ENCODE data around the gene TMEM80. TPM values are rescaled to one million over a fixed set of nuclear protein-coding genes. Genes with fewer than 3 reads are reported as not detected.

The TMEM80 gene
- total and polyA plus RNA-seq, 9 of the 15 experiments (the other 6 are each of a cell fraction or from before 2014, with no cell fraction given): 5.1 to 30.1 (median 12.4) TPM

- peak; percentile 50; the same call in 1 of the 2 replicates for TF ChIP-seq PHF8 (IDR thresholded peaks at IDR 0.05; ENCODE audit: borderline replicate concordance, low read length)
- TF ChIP-seq ZNF324 (CRISPR knock-in tag; IDR thresholded peaks at IDR 0.05): no peak
- TF ChIP-seq ZNF253 (CRISPR knock-in tag; conservative IDR thresholded peaks at IDR 0.05): no peak
- TF ChIP-seq BCLAF1 (IDR thresholded peaks at IDR 0.05; ENCODE audit: borderline replicate concordance in 1 of 2, control insufficient read depth in 1 of 2, low read depth in 2 of 2, low read length in 1 of 2): no peak
- TF ChIP-seq KLF1 (tag; IDR thresholded peaks at IDR 0.05): no peak
- no peak for TF ChIP-seq GTF3C2 (IDR thresholded peaks at IDR 0.05; ENCODE audit: borderline replicate concordance, extremely low read depth, insufficient read length)
- TF ChIP-seq FUS (optimal IDR thresholded peaks at IDR 0.05; ENCODE audit: low read depth, low read length): no peak
- no peak for TF ChIP-seq HMG20B (CRISPR knock-in tag; IDR thresholded peaks at IDR 0.05)
- no peak for TF ChIP-seq ZBTB49 (CRISPR knock-in tag; IDR thresholded peaks at IDR 0.05; ENCODE audit: borderline replicate concordance)
- TF ChIP-seq, protein P1, sequence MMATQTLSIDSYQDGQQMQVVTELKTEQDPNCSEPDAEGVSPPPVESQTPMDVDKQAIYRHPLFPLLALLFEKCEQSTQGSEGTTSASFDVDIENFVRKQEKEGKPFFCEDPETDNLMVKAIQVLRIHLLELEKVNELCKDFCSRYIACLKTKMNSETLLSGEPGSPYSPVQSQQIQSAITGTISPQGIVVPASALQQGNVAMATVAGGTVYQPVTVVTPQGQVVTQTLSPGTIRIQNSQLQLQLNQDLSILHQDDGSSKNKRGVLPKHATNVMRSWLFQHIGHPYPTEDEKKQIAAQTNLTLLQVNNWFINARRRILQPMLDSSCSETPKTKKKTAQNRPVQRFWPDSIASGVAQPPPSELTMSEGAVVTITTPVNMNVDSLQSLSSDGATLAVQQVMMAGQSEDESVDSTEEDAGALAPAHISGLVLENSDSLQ (IDR thresholded peaks at IDR 0.05): peak; percentile 24; the same call in 1 of the 2 replicates
- TF ChIP-seq ZNF780A (CRISPR knock-in tag; IDR thresholded peaks at IDR 0.05): no peak
- TF ChIP-seq NCOR1 (IDR thresholded peaks at IDR 0.05): no peak
- no peak for TF ChIP-seq ETS2 (tag; IDR thresholded peaks at IDR 0.05; ENCODE audit: borderline replicate concordance, poor library complexity, severe bottlenecking)
- TF ChIP-seq SRSF3 (IDR thresholded peaks at IDR 0.05; ENCODE audit: insufficient read depth, low read length): no peak
These were observed 10.2 kb downstream of the TMEM80 start, which contains the start of gene EPS8L2 (continued) for GRCh38 chr11:705646-706438.
